GM21367 (cell line): Measurements from ENCODE around the gene ASZ1.

Source experiments
- ATAC-seq: cut with Tn5 transposase; IDR thresholded peaks from one replicate; pipeline ENCODE4 v1.9.1; 2021; ENCODE audit not compliant: unreplicated experiment

ASZ1 gene

DNA sequence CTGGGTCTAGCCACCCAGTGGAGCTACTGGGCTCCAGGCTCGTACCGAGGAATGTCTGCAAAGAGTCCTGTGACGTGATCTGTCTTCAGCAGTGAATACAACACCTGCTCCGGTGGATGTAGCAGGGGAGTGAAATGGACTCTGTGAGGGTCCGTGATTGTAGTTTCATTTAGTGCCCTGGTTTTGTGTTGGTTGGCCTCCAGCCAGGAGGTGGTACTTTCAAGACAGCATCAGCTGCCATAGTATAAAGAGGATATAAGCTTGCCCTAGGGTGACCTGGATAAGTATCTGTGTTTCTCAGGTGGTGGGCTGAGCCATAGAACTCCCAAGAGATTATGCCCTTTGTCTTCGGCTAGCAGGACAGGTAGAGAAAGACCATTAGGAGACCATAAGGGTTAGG is 79.8 kb downstream of the ASZ1 start:
- ATAC-seq, result peak; percentile 18

DNA sequence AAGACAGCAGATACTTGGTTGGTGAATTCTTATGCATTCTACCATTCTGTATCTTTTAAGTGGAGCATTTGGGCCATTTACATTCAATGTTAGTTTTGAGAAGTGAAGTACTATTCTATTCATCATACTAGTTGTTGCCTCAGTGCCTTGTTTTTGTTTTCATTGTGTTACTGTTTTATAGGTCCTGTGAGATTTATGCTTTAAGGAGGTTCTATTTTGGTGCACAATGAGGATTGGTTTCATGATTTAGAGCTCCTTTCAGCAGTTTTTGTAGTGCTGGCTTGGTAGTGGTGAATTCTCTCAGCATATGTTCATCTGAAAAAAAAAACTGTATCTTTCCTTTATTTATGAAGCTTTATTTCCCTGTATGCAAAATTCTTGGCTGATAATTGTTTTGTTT is 81.1 kb downstream of the ASZ1 start:
- ATAC-seq, result no peak

DNA sequence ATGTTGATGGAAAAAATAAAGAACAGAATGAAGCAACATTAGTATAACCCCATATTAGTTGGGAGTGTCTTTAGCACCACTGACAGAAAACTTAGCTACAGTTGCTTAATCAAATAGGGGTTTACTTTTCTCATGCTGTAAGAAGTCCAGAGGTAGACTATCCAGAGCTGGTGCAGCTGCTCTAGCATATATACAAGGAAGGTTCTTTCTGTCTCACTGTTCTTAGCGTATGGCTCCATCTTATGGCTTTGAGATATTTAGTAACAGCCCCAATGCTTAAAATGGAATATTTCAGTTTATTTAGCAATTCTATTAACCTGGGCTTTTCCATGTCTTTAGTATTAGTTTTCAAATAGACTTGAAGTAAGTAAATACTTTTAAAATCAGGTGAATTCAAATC is 89.3 kb downstream of the ASZ1 start:
- ATAC-seq, result no peak

DNA sequence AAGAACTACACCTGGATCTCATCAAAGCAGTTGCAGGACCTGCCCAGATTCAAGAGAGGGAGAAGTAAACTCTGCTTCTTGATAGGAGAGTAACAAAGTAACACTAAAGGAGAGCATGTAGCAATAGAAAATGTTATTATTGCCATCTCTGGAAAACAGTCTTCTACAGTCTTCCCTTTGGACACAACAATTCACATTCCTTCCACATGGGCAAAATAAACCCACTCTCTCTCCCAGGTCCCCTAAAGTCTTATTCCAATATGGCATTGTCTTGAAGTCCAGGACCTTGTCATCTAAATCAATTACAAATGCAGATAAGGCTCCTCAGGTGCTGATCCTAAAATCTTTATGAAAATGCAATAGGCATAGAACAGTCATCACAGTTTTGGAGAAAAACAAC is 94.1 kb downstream of the ASZ1 start:
- ATAC-seq, result no peak

DNA sequence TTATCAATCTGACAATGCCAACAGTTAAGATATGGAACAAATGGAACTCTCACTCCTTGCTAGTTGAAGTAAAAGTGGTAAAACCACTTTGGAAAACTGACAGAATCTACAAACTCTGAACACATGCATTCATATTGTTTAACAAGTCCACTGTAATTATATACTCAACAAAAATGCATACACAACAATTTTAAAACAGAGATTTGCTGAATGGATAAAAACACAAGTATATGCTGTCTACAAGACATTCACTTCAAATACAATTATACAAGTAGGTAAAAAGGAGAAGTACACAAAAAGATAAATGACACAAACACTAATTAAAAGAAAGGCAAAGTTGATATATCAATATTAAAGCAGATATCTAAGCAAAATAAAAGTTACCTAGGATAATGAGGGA is 95.3 kb downstream of the ASZ1 start:
- no peak for ATAC-seq

- ATAC-seq, result no peak
These were observed 101.5 kb downstream of the ASZ1 start for GRCh38 chr7:117325836-117326235.

- ATAC-seq, result no peak
These were observed 102.3 kb downstream of the ASZ1 start for GRCh38 chr7:117324960-117325359.

DNA sequence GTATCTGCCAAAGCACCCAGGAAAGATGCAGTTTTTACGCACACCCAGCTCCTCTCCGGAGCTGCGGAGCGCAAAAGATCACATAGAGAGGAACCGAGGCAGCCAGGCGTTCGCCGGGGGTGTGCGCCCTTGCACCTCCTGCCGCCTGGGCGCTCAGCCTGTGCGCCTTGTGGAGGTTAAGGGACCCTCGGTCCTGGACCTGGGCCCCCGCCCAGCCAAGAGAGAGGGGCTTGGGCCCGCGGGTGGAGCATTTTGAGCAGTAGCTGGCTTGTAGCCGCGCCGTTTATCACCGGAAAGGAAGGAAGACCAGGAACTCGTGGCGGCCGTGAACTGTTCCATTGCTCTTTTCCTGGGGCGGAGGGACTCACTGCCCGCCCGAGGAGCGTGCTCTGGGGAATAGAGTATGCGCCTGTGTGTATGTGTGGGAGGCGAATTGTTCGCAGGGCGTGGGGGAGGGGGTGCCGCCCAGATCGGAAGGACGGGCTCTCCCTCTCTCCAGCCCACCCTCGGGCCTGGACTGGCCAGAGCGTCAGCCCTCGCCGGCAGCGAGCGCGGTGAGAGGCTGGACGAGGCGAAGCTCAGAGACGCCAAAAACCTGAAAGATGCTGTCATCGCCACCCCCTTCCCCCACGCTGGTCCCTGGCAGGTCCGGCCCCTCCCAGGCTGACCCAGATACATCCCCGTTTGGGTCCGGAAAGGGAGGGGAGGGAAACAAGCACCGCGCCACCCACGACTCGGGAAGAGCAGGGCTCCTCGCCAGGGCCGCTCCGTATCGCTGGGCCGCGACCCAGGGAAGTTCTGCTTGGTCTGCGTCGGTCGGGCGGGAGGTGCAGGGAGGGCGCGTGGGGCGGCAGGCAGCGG is 103.2 kb downstream of the ASZ1 start:
- ATAC-seq, result no peak

DNA sequence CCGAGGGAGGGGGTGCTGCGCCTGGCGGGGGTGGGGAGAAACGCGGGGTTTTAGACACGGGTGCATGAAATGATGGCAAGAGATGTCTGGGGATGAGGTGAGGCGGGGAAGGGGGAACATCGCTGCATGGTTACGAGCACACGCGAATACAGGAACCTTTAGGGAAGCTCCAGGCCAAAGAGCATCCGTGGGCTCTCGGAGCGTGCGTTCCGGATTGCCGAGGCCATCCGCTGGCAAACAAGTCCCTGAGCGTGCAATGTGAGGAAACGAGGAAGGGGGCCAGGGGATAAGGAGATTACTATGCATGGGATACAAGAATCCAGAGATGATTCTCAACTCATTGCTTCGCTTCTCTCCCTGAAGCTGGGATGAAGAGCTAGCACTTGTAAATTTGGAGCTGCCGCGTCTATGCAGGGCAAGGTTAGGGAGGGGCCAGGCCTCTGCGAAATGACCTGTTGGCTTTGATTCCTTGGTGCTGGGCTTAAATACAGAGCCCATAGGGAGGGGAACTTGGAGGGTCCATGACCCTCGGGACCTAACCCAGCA is 103.9 kb downstream of the ASZ1 start:
- ATAC-seq, result no peak

DNA sequence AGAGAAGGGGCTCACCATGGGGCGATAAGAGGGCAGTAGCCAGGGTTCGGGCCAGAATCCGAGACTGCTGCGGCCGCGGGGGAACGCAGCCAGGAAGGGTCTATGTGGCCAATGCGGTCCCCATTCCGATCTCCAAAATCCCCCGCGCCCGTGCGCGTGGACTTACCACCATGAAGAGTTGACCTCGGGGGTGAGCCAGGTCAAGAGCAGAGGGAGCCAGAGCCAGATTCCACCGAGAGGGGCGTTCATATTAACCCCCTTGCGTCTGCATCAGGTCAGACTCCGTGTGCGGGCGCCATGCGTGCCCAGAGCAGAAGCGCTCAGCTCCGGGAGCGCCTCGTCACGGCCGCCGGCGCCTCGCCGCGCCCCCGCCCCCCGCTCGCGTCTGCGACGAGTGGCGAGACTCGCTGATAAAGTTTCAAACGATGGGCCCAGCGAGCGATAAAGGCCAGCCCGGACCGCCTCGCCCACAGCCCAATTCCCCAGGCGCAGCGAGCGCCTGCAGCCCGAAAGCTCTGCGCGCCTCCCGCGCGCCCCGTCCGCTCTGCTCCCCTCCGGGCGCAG is 104.5 kb downstream of the ASZ1 start, which contains the start of gene WNT2:
WNT2 (minus strand) TSS at position 318 of the 564 bp plus-strand sequence; CDS start at position 249, 69 bp downstream.
- ATAC-seq, result no peak

DNA sequence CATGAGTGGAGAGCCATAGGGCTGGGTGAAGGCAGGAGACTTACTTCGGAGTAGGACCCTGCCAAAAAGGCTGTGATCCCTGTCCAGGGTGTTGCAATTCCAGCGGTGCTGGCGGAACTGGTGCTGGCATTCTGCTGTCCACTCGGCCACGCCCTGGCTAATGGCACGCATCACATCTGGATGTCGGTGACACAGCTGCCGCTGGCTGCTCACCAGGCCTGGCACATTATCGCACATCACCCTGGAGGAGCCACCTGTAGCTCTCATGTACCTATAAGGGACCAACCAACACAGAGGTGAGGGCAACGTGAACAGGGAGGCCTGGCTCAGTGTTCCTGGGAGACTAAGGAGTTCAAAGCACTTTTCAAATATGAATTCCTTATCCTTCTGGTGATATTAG is 106.8 kb downstream of the ASZ1 start:
- ATAC-seq, result no peak

DNA sequence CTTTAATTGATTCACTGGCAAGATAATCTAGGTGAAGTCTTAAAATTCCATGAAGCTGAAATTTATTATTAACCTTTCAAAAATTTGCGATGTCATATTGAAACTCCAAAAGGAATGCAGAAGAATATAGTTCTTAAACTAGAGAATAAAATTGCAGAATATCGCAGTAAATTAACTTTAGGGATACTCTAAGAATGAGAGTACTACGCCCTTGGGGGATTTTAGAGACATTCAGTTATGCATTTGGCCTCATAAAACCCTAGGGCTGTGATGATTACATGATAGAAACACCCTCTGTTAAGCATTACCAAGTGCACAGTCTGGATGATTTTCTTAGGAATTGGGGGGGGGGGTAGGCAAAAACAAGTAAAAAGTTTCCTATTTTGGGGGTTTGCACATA is 108.1 kb downstream of the ASZ1 start:
- no peak for ATAC-seq

DNA sequence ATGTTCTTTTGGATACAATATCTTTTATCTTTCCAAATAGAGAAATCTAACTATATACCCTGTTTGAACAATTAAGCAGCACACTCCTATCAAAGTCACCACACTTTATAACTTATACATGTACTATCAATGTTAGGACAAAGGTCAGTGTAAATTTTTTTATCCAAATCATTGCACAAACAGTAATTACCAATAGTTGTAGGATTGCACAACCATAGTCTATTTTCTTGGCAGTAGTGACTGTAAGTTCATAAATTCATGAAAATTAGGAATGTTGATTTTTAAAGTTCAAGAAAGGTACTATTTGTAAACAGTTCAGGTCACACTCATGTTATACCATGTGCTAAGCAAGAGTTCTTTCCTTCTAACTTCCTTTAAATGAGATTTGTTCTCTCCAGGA is 113.7 kb downstream of the ASZ1 start:
- ATAC-seq, result no peak
